Stimulated activated CD4-positive, alpha-beta T cell treated with anti-CD3 and anti-CD28 coated beads, Interleukin-1b, Interleukin-23, amount 100 ng/mL, for 24 hours (primary cell): ENCODE data around the gene OR10D3.
"Not testable (repeated sequence)": the region's sequence is repeated elsewhere in the genome, so short reads cannot be mapped to it uniquely, and the experiment has no call there.

Experiments used
- DNase-seq, 4 experiments: peaks; one replicate each; pipeline ENCODE4 v3.0.0-alpha.2; 2020; ENCODE audit warnings: low read depth in 4 of 4, low spot score in 1 of 4

The OR10D3 gene

DNA sequence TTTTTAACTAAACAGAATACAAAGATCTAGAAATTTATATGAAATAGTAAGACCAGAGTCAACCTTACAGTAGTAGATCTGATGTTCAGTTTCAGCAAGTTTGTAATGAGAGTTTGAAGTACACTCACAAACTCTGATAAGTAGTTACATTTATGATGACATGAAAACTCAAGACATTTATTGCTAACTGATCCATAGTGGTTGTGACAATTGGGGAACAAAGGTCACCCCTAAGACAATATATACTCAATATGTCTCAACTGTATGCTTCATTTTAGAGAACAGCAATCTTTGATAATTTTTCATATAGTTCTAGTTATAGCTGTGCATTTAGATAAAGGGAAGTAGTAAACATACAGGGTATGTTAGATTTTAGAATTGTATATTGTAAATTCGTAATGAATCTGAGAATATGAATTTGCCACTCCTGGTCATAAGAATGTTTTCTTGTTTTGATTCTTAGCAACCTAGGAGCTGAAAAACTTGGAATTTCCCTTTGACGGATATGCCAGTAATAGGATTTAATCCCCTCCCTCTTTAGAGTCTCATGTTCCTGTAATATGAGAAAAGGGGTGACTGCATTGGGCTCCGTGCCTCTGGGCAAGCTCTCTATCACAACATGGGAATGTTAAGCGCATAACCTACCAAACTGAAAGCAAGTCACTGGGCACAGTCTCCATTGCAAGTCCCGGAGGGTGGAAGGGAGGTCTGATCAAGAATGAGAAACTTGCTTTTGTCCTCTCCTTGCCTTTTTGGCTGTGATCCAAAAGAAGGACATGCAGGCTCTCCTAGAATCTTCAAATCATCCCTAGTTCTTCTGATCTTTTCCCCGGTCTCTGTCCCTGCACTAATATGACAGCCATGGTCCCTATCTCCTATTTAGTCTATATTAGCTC, 11.4 kb downstream of the OR10D3 start:
- no peak for DNase-seq

DNA sequence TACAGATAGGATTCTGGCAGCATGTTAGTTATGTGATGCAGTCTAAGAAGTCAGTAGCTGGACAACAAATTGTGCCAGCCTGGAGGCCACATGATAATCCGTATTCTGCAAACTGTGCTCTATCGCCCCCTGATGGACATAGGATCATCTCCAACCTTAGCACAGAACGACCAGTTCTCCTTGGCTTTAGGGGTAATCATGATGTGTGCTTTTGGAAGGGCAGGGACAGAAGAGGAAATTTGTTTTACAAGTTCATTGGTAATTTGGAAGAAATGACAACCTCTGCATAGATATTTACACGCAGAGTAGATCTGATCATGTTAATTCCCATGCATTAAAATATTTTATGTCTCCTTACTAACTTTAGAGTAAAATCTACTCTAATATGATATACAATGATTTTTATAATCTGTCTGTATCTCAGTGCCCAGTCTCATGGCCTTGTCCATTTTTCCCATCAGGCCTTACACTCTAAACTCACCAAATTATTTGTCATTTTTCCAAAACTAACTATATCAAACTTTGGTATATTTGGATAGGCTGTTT, 12.1 kb downstream of the OR10D3 start:
- peak in 3 of 4 experiments; percentile 17 to 30 (median 25) for DNase-seq

DNA sequence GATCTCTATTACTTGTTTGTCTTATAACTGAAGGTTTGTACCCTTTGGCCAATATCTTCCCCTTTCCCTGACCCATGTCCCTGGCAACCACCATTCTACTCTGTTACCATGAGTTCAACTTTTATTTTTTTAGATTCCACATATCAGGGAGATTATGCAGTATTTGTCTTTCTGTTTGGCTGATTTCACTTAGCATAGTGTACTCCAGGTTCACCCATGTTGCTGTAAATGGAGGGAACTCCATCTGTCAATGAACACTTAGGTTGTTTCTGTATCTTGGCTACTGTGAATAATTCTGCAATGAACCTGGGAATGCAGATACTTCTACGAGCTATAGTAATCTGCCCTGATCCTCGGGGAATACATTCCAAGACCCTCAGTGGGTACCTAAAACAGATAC, 14.9 kb downstream of the OR10D3 start:
- DNase-seq: no peak

DNA sequence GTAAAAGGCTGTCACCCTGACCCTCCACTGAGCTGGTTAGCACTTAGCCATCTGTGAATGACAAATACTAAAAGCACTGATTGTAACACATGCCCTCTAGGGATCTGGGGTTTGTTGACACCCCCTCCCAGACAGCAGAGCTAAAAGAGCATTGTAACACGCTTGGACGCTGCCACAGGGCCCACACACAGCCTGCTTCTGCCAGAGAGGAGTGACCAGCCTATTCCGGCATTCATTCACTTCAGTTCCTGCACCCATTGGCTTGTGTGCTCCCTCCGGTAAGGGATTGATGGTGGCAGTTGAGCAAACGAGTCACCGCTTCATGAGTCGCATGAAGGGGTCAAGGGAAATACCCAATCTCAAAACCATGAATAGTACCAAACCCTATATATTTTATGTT, 15.8 kb downstream of the OR10D3 start:
- DNase-seq: no peak

DNA sequence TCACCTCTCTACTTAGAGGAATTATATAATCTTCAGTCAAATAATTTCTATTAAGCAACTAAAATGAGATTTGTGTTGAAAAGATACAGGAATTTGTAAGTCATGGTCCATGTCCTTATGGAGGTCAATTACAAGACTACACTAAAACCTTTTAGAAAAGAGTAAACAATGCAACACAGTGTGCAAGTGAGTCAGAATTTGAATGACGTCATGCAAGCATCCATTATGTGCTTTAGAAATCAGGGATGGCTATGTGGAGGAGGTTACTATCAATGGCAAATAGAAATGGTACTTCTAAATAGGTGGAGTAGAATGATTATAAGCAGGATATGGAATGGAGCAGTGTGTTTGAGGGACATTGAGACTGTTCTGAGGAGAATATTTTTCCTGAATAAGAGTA, 16.6 kb downstream of the OR10D3 start:
- no peak for DNase-seq

DNA sequence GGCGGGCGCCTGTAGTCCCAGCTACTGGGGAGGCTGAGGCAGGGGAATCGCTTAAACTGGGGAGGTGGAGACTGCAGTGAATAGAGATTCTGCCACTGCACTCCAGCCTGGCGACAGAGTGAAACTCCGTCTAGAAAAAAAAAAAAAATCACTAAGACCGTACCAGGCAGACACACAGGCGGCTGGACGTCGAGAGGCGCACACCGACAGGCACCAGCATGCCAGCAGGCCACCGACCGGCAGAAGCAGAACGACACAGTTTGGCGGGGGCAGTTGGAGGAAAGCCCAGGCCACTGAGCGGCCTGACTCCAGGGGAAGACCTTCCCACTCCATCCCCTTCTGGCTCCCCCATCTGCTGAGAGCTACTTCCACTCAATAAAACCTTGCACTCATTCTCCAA, 17.5 kb downstream of the OR10D3 start:
- no peak for DNase-seq

DNA sequence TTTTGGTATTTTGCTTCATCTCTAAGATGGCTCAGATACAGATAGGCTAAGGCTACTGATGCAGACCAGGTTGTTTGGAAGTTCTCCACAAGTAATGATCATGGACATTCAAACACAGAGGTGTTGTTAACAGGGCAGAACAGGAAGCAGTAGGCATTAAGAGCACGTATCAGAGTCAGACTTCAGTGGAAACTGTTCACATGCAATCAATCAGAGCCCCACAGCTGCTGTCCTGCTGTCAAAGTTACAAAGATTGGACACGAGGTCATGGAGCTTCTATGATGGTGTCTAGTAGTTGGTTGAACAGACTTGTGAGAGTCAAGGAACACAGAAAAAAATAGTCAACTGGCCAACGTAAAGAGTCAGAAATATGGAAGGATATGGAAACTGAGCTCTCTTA, 19.8 kb downstream of the OR10D3 start:
- no peak for DNase-seq

DNA sequence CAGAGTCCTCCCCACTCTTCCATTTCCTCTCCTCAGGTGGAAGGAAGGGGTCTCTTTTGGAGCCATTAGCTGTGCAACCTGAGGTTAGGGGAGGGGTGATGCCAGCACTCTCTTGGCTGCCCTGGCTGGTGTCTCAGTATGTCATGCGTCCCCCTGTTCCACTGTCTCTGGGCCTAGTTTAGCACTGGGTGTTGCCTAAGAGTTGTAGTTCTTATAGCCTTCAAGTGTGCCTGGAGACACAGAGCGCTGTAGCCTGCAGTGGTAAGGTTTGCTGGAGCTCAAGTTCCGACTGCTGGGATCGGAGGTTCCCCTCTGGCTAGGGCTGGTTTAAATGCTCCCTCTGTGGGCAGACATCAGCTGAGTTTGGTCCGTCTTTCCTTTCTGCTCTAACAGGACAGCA, 20.9 kb downstream of the OR10D3 start:
- DNase-seq: no peak

DNA sequence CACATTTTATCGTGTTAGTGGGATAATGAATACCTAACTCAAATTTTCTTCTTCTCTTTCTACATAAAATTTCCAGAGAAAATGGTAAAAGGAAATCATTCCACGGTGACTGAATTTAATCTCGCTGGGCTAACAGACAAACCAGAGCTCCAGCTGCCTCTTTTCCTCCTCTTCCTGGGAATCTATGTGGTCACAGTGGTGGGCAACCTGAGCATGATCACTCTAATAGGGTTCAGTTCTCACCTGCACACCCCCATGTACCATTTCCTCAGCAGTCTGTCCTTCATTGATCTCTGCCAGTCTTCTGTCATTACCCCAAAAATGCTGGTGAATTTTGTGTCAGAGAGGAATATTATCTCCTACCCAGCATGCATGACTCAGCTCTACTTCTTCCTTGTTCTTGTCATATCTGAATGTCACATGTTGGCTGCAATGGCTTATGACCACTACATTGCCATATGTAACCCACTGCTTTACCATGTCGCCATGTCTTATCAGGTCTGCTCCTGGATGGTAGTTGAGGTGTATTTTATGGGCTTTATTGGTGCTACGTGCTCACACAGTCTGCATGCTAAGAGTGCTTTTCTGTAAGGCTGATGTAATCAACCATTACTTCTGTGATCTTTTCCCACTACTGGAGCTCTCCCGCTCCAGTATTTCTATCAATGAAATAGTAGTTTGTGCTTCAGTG, 24.1 kb downstream of the OR10D3 start:
- DNase-seq: no peak

DNA sequence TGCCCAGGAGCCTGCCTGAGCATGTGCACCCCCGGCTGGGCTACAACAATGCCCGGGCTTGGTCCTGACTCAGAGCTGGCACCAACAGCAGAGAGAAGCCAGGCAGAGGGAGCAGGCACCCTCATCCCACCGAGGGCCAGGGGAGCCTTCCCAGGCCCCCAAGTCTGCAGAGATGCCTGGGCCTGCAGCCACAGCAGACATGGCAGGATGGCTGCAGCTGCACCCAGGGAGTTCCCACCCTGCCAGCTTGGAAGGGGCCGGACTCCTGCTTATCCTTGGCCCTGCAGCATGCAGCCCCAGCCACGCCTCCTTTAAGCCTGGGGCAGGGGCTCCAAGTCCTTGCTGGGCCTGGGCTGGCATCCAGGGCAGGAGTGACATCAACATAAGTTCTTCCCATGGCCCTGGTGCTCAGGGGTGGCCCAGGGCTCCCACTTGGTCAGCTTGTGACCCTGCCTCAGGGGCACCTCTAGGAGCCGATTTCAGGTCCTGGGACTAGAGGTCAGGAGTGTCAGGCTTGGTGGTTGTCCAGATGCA, 26.7 kb downstream of the OR10D3 start:
- no peak for DNase-seq

DNA sequence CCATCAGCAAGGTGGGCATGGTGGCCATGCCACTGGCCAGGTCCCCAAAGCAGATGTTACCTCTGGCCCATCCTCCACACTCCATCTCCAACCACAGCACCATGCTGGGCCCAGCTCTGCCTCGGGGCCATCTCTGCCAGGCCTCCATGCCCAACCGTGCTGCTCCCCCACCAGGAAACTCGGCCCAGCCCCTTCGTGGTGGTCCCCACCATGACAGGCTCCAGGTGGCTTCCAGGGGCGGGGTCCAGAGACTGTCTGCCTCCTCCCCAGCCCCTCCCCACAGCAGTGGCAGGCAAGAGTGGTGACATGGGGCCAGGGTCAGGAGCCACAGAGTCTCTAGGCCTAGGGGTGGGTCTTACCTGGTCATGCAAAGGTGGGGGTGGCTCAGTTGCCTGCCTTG, 27.3 kb downstream of the OR10D3 start:
- no peak for DNase-seq

DNA sequence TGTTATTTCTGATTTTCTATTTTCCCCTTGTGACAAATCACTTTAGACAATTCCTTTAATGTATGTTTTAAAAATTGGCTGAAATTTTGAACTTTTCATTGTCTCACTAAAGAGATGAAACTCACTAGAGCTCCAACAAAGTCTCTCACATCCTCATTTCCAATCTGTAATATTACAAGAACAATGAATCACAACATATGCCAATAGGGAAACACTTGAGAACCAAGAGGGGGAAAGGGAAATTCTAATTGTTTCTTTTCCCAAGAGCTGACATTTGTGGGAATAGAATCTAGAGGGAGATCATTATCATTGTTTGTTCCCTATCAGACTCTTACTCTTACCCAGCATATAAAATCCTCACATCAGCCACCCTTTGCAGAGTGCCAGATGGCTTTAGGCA, 28.2 kb downstream of the OR10D3 start:
- DNase-seq: no peak

DNA sequence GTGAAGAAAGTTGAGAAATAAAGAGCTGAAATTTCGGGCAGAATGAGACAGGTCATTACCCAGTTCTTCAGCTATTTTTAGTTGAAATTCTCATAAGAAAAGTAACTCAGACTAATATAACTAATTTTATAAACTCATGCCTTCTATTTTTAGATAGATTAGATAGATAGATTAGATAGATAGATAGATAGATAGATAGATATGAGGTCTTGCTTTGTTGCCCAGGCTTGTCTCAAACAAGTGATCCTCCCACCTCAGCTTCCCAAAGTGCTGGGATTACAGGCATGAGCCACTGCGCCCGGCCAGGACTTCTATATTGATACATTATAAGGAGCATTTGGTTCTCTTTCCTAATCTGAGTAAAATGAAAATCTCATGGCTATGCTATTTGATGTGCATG, 30.9 kb downstream of the OR10D3 start:
- no peak for DNase-seq

DNA sequence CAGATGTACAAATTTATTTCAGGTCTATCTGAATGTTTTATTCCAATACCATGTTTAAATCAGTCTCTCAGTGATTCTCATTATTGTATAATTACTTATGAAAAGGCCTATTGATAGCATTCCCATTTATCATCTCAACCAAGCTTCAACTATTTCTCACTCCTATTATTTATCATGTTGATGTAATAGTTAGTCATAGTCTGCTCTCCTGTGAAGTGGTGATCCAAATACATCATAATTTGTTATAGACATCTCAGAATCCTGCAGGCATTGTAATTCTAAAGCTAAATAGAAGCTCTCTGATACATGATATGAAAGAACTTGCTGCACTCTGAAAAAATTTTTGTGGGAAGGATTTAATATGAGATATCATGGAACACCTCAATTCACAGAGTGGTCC, 36.0 kb downstream of the OR10D3 start:
- DNase-seq: no peak

DNA sequence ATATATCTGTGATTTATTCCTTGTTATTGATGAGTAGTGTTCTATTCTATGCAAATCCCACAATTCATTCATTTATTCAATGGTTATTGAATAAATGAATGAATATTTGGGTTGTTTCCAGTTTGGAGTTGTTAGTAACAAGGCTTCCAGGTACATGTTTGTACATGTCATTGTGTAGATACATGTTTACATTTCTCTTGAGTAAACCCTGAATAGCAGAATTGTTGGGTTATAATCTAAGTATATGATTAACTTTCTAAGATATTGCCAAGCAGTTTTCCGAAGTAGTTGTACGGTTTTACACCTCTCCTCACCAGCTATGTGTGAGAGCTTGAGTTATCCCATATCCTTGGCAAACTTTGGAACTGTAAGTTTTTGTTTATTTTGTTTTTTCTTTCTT, 39.3 kb downstream of the OR10D3 start:
- no peak for DNase-seq

DNA sequence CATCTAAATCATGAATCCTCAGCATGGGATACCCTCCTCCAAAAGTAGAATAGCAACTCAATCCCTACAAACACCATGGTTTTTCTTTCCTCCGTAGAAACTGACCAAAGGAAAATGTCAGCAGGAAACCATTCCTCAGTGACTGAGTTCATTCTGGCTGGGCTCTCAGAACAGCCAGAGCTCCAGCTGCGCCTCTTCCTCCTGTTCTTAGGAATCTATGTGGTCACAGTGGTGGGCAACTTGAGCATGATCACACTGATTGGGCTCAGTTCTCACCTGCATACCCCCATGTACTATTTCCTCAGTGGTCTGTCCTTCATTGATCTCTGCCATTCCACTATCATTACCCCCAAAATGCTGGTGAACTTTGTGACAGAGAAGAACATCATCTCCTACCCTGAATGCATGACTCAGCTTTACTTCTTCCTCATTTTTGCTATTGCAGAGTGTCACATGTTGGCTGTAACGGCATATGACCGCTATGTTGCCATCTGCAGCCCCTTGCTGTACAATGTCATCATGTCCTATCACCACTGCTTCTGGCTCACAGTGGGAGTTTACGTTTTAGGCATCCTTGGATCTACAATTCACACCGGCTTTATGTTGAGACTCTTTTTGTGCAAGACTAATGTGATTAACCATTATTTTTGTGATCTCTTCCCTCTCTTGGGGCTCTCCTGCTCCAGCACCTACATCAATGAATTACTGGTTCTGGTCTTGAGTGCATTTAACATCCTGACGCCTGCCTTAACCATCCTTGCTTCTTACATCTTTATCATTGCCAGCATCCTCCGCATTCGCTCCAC, 41.7 kb downstream of the OR10D3 start:
- not testable (repeated sequence) for DNase-seq

DNA sequence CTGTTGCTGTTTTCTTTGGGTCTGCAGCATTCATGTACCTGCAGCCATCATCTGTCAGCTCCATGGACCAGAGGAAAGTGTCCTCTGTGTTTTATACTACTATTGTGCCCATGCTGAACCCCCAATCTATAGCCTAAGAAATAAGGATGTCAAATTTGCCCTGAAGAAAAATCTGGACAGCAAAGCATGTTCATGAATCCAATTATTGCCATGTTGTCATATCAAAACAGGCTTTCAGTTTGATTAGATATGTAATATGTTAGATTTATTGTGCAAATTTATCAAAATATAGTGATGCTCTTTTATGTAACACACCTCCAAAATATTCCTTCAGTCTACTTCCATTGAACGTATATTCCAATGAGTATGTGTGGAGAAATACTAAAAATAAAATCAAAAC, 42.3 kb downstream of the OR10D3 start:
- no peak for DNase-seq

DNA sequence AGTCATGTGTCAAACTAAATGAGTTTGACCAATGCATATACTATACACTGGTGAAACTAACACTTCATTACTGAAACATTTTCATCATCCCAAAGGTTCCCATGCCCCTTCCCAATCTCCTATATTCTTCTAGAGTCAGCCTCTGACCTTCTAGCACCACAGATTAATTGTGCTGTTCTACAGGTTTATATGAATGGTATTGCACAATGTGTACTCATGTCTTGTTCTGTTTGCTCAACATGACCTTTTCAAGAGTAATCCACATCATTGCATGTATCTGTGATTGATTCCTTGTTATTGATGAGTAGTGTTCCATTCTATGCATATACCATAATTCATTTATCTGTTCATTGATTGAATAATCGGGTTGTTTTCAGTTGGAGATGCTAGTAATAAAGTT, 50.2 kb downstream of the OR10D3 start:
- DNase-seq: no peak
